GM12873 (cell line): ENCODE measurements around the gene BTN3A1.

Source experiments
- CTCF ChIP-seq: IDR thresholded peaks from 2 replicates; pipeline ENCODE4 v1.5.1; 2012; ENCODE audit warnings: low read depth, mild to moderate bottlenecking, moderate library complexity, low read length, control low read depth; ENCODE audit not compliant: insufficient read depth; ENCODE audit errors: missing control alignments

BTN3A1 gene

GRCh38 chr6:26361544-26361943 lies 40.5 kb upstream of the BTN3A1 start:
- TF ChIP-seq CTCF: no peak

DNA sequence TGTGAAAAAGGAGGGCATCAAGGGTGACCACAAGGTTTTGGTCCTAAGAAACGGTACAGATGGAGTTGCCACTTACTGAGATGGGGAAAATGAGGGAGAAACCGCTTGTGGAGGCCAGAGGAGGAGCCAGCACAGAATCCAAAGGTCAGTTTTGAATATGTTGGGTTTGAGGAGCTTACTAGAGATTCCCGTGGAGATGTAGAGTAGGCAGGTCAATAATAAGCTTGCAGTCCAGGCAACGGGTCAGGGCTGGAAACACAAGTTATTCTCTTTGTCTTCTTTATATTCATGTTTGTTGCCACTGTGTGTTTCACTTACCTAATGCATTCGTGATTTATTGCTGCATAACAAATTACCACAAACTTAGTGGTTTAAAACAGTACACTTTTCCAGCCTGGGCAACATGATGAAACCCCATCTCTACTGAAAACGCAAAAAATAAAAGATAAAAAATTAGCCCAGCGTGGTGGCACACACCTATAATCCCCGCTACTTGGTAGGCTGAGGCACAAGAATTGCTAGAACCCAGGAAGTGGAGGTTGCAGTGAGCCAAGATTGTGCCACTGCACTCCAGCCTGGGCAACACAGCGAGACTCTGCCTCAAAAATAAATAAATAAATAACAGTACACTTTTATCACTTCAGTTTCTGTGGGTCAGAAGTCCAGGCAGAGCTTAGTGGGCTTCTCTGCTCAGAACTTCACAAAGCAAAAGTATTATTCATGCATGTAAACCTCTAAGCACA lies 39.8 kb upstream of the BTN3A1 start:
- no peak for TF ChIP-seq CTCF

DNA sequence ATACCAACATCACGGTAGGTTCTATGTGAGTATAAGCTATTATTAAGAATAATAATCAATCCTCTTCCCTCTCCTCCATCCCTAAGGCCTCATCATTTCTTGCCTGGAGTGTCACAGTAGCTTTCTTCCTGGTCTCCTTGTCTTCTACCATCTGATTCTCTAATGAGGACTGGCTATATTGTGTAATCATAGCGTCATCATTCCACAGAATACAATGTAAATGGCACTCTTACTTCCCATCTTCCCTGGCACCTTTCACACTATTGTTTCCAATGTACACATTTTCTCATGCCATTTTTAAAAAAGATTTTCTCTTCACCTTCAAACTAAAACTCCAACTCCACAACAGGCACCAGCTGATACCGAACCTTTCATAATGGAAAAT lies 39.2 kb upstream of the BTN3A1 start:
- TF ChIP-seq CTCF: no peak

DNA sequence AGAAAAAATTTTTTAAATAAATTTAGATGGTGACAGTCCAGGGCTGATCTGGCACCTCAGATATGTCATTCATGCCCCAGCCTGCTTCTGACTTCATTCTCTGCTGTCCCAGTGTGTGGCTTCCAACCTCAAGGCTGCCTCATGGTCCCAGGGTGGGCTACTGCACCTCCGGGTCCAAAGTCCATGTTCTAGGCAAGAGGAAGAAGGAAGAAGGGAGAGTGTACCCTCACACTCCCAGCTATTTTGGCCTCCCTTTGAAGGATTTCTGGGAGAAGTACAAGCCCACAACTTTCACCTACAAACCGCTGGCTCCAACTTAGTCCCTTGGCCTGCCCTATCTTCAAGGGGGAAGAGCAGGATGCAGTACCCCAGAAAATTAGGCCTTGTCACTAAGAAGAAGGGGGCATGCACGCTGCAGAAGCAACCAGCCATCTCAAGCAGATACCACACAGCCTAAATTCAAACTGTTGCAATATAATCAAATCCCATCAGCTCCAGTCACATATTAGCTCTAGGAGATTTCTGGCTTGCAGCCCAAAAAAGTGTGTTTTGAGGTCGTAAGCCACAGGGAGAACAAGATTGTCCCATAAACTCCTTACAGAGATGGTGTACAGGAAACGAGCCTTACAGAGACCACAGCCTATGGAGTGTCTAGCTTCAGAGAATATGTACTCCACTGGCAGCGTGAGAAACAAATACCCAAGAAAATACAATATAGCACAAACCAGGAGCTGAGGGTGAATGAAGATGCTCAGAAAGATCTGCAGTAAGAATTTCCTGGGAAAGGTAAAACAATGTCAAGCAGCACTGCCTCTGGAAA lies 38.0 kb upstream of the BTN3A1 start:
- TF ChIP-seq CTCF: no peak

GRCh38 chr6:26365633-26365995 lies 36.5 kb upstream of the BTN3A1 start:
- no peak for TF ChIP-seq CTCF

GRCh38 chr6:26366504-26366903 lies 35.6 kb upstream of the BTN3A1 start:
- no peak for TF ChIP-seq CTCF

DNA sequence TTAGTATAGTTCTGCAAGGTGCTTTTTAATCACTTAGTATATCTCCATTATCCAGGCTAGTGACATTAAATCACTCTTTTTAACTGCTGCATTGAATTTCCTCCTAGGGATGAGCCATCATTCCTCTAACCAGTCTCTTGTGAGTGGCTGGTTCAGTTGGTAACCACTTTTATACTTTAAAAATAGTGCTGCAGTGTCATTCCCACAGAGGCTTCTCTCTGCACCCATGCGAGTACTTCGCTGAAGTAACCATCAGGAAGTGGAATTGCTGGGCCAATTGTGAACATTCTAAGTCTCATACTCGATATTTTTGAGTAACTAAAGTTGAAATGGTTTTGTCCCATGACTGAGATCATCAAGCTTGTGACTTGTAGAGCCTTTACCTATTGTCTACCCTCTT lies 35.0 kb upstream of the BTN3A1 start:
- TF ChIP-seq CTCF: no peak
